ENCODE data around the gene NEXN. TPM values are rescaled to one million over a fixed set of nuclear protein-coding genes. Genes with fewer than 3 reads are reported as not detected.

The NEXN gene
- total RNA-seq, 6 experiments from 2014 or later, result 0.42 to 3.9 (median 1.9) TPM

DNA sequence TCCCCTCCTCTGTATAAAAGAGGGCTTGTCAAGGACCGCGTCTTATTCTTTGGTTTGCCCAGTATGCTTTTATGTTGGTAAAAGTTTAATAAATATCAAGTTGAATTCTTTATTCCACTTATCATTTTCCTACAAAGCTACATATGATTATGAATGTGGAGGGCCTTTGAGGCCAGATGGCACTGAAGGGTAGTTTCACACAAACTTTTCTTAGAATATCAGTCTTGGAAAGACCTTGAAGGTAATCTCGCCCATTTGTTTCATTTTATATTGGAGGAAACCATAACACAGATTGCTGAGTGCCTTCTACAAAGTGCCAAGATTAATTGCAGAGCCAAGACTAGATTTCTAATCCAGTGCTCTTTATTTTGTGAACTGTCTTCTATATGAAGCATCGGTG is 96.2 kb downstream of the NEXN start:
- ATAC-seq, result no peak
- Histone ChIP-seq H3K9me3 (no peaks in the 10 kb centered on the region), H3K4me3 (no peak overlapping the region), H3K36me3 (no peaks in the 10 kb centered on the region), H3K27me3 (no peaks in the 10 kb centered on the region), H3K4me1 (peaks cover 0 to 6% (median 2%) of the 10 kb centered on the region in 4 donors), H3K27ac (no peak overlapping the region)
- no peak for DNase-seq
- no peak for TF ChIP-seq POLR2A (IDR thresholded peaks at IDR 0.05)
- TF ChIP-seq, protein P1, sequence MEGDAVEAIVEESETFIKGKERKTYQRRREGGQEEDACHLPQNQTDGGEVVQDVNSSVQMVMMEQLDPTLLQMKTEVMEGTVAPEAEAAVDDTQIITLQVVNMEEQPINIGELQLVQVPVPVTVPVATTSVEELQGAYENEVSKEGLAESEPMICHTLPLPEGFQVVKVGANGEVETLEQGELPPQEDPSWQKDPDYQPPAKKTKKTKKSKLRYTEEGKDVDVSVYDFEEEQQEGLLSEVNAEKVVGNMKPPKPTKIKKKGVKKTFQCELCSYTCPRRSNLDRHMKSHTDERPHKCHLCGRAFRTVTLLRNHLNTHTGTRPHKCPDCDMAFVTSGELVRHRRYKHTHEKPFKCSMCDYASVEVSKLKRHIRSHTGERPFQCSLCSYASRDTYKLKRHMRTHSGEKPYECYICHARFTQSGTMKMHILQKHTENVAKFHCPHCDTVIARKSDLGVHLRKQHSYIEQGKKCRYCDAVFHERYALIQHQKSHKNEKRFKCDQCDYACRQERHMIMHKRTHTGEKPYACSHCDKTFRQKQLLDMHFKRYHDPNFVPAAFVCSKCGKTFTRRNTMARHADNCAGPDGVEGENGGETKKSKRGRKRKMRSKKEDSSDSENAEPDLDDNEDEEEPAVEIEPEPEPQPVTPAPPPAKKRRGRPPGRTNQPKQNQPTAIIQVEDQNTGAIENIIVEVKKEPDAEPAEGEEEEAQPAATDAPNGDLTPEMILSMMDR (IDR thresholded peaks at IDR 0.05), result no peak
- WGBS (ENCODE audit: insufficient coverage, low coverage, low lambda C conversion rate, missing lambda C conversion rate), result 74% methylated on average over 3 of the region's 4 CpGs
- intact Hi-C loops (cut with DNase I), result no loop called here

DNA sequence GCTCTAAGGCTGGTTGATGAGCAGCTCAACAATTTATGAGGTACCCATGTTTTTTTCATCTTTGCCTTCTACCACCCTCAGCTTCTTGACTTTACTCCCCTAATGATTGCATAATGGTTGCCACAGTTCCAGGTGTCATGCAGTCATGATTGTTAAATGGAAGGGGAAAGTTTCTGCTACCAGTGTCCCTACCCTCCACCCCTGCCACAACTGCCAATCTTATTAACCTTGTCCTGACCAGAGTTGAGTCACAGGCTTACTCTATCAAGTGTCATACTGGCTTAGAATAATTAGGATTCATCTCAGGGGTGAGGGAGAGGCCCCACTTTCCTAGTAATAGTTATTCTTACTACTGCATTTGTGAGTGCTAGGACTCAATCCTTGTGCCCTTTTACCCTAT is 98.4 kb downstream of the NEXN start:
- DNase-seq, result no peak
- Histone ChIP-seq H3K27ac (no peak overlapping the region), H3K27me3 (no peaks in the 10 kb centered on the region), H3K4me3 (no peak overlapping the region), H3K9me3 (no peaks in the 10 kb centered on the region), H3K4me1 (peaks cover 0 to 4% (median 0%) of the 10 kb centered on the region in 4 donors), H3K36me3 (no peaks in the 10 kb centered on the region)
- no peak for ATAC-seq
- intact Hi-C loops (cut with DNase I), result no loop called here
- TF ChIP-seq, protein P1 (IDR thresholded peaks at IDR 0.05), result no peak
- no peak for TF ChIP-seq POLR2A (IDR thresholded peaks at IDR 0.05)

DNA sequence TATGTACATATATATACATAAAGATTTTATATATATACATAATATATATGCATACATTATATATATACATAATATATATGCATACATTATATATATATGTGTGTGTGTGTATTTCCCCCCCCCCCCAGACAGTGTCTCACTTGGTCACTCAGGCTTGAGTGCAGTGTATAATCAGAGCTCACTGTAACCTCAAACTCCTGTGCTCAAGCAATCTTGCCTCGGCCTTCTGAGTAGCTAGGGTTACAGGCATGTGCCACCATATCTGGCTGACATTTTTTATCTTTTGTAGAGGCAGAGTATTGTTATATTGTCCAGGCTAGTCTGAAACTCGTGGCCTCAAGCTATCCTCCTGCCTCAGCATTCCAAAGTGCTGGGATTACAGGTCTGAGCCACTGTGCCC is 99.5 kb downstream of the NEXN start:
- no peaks in the 10 kb centered on the region for H3K27me3 ChIP-seq
- H3K9me3 ChIP-seq, result no peaks in the 10 kb centered on the region
- WGBS (ENCODE audit: insufficient coverage, low coverage, low lambda C conversion rate, missing lambda C conversion rate), result 87% methylated on average over 2 of the region's 2 CpGs
- no peak for DNase-seq
- H3K4me3 ChIP-seq, result no peak overlapping the region
- intact Hi-C loops (cut with DNase I), result no loop called here
- TF ChIP-seq, protein P1 (IDR thresholded peaks at IDR 0.05), result no peak
- no peak for TF ChIP-seq POLR2A (IDR thresholded peaks at IDR 0.05)
- H3K27ac ChIP-seq, result no peak overlapping the region
- no peaks in the 10 kb centered on the region for H3K36me3 ChIP-seq
- H3K4me1 ChIP-seq, result peaks cover 0 to 4% (median 0%) of the 10 kb centered on the region in 4 donors
- ATAC-seq, result no peak

DNA sequence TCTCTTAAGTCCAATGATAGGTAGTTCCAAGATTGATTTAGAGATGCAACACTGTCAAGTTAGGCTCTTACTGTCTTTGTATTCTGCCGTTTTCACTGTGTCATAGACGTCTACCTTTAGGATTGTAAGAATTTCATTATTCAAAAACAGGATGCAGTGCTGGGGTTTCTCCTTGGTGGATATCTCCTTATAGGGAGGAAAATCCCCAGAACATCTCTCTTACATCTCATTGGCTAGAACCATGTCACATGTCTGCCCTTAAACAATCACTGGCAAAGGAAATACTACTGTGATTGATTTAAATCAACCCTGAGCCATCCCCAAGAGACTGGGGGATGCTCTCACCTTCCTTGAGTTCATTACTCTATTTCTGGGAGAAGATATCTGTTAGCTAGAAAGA is 101.3 kb downstream of the NEXN start:
- H3K9me3 ChIP-seq, result no peaks in the 10 kb centered on the region
- TF ChIP-seq, protein P1 (IDR thresholded peaks at IDR 0.05), result no peak
- no peak for TF ChIP-seq POLR2A (IDR thresholded peaks at IDR 0.05)
- no peak overlapping the region for H3K4me3 ChIP-seq
- H3K36me3 ChIP-seq, result no peaks in the 10 kb centered on the region
- ATAC-seq, result no peak
- intact Hi-C loops (cut with DNase I), result no loop called here
- H3K4me1 ChIP-seq, result no peaks in the 10 kb centered on the region
- H3K27ac ChIP-seq, result no peak overlapping the region
- DNase-seq, result no peak
- no peaks in the 10 kb centered on the region for H3K27me3 ChIP-seq
- 83% methylated on average over 2 of the region's 2 CpGs for WGBS (ENCODE audit: insufficient coverage, low coverage, low lambda C conversion rate, missing lambda C conversion rate)

DNA sequence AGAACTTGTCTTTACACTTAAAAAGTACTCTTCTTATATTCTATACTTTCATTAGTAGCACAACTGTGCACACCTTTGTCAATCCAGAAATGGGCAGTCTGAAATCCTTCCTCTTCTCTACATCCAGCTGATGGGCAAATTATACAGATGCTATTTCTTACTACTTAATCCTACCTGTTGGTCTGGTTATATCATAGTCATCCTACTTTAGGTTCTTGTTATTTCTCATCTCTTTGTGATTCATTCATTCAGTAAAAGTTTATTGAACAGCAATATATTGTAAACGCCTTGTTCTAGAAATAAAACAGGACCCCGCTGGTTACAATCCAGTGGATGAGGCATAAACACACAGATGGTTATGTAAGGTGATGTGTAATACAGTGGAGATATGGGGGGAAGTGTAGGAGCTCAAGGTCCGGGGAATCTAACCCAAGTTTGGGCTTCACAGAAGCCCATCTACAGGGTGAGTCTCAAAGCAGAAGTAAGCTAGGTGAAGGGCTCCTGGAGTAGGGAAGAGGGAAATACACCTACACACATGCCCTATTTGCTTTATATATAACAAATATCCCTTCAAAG is 102.3 kb downstream of the NEXN start:
- TF ChIP-seq POLR2A (IDR thresholded peaks at IDR 0.05), result no peak
- TF ChIP-seq, protein P1 (IDR thresholded peaks at IDR 0.05), result no peak
- no peak overlapping the region for H3K4me3 ChIP-seq
- H3K4me1 ChIP-seq, result no peaks in the 10 kb centered on the region
- H3K9me3 ChIP-seq, result no peaks in the 10 kb centered on the region
- ATAC-seq (no peak), DNase-seq (no peak)
- intact Hi-C loops (cut with DNase I), result no loop called here
- 93% methylated on average over 3 of the region's 3 CpGs for WGBS (ENCODE audit: insufficient coverage, low coverage, low lambda C conversion rate, missing lambda C conversion rate)
- no peaks in the 10 kb centered on the region for H3K27me3 ChIP-seq
- no peak overlapping the region for H3K27ac ChIP-seq
- no peaks in the 10 kb centered on the region for H3K36me3 ChIP-seq

All from right lobe of liver (tissue), 6 donors.